DMS153 treated with DMSO at 0.1 percent for 48 hours (cell line): Measurements from ENCODE around the gene ANKRD33.

Experiments used
- DNase-seq: peaks from one replicate; lab custom pipeline; 2025; ENCODE audit not compliant: unreplicated experiment; lab: John Stamatoyannopoulos, UW

ANKRD33 gene

GRCh38 chr12:51855586-51856428, 32.1 kb upstream of the ANKRD33 start:
- DNase-seq, result no peak

- no peak for DNase-seq
Observed at GRCh38 chr12:51860986-51861385, 26.9 kb upstream of the ANKRD33 start.

- no peak for DNase-seq
Observed at GRCh38 chr12:51862947-51863346, 25.0 kb upstream of the ANKRD33 start.

GRCh38 chr12:51863363-51863932, 24.5 kb upstream of the ANKRD33 start:
- DNase-seq, result no peak

DNA sequence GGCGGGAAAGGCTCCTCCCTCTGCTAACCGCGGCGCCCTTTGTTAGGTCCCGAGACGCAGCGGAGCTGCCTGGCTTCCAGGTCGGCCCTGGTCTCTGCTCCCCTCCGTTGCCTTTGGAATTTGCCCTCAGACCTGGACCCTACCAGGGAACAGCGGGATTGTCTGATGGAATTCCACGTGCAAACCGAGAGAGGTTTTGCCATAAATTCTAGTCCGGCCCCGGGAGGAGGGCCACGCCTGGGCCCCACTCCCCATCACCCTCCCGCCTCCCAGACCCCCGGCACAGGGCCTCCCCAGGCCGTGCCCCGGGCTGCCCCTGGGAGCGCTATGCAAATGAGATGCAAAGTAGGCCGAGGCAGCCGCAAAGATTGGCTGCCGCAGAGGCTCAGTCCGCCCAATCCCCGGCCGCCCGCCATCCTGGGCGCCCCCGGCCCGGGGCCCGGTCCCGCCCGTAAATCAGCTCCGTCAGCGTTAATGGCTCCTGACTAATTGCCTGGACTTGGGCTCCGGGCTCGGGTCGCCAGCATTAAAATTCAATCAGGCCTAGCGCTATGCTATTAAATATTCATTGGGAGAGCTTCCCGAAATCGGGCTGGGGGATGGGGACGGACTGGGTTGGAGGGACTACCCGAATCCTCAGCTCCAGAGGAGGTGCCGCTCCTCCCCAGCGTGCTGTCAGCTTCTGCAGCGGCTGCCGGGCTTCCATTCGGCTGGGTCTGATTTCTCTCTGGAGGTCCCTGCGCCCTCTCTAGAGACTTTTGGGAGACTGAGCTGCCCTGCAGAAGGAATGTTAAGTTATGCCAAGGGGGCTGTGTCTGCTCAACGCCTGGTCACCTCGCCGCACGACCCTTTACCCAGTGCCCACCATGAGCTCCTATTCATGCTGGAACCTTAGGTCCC, 23.7 kb upstream of the ANKRD33 start:
- no peak for DNase-seq

- no peak for DNase-seq
Observed at GRCh38 chr12:51864833-51865670, 22.9 kb upstream of the ANKRD33 start.

- no peak for DNase-seq
Observed at GRCh38 chr12:51865757-51866270, 22.1 kb upstream of the ANKRD33 start.

GRCh38 chr12:51866324-51866723, 21.6 kb upstream of the ANKRD33 start:
- no peak for DNase-seq

GRCh38 chr12:51866762-51867161, 21.1 kb upstream of the ANKRD33 start:
- no peak for DNase-seq

DNA sequence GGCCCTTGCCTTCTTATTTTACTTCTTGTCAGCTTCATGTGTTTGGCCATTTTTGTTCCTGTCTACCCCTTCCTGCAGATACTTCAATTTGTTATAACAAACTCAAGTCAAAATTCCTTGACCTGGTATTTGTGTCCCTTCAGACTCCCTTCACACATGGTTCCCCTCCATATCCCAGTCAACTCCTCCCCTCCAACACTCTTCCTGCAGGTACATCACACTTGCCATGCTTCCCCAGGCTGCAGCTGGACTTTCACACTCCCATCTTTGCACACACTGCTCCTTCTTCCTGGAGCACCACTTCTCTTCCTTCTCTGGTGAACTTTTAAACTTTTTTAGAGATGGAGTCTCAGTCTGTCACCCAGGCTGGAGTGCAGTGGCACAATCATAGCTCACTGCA, 20.5 kb upstream of the ANKRD33 start:
- DNase-seq, result no peak

DNA sequence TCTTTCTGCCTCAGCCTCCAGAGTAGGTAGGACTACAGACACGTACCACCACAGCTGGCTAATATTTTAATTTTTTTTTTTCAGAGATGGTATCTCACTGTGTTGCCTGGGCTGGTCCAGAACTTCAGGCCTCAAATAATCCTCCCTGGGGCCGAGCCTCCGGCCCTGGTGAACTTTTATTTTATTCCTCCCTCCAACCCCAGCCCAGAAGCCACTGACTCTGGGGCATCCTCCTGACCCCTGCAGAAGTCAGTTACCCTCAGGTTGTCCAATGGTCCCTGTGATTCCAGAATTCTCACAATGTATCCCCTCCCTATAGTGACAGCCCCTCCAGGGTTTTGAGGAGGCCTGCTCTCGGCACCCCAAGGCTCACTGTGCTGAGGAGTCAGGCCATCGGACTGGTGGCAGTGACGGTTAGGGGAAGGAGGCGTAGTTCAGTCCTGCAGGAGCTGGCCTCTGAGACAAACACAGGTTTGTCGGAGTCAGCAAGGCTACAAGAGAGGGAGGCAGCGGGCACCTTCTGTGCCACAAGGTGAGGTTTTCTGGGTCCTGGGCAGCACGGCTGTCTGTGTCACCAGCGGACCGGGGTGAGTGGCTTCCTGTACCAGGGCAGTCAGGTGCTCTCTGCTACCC, 20.0 kb upstream of the ANKRD33 start:
- no peak for DNase-seq

DNA sequence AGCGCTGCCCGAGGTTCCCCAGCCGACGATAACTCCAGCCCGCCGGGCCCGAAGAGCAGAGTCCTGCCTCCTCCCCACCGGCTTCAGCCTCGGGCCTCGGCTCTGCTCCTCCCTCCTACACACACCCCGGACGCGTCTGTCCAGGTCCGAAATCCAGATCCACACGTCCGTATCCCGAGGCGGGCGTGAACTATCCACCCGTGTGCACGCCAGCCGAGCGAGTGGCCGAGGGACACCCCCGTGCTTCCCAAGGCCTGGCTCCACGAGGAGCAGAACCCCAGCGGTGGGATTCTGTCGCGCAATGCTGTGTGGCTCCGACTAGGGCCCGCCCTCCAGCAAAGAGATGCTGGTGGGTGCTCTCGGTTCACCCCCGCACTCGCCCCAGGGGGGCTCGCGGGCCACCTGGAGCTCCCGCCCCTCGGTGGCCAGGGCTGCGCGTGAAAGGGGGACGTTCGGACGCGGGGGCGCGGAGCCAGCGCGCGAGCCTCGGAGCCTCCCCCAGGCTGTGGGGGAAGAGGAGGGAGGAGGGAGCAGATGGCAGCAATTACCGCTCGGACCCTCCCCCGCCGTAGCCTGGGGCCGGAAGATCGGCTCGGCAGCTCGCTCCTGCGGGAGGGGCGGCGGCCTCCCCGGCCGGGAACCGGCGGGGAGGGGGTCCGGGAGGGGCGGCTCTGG, 18.9 kb upstream of the ANKRD33 start:
- no peak for DNase-seq

DNA sequence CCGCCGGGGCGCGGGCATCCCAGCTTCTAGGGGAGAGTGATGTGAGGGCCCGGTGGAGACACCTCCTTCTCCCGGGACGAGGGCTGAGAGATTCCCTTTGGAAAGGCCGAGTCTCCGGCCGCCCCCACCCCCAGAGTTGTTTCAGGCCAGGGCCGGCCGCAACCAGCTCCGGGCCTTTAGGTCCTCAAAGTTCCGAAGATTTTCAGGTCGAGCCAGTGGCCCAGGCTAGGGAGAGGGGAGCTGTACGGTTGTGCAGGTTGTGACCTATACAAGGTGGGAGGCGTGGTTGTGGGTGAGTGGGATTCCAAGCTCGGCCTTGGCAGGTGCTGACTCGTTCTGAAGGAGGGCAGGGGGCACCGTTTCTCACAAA, 18.4 kb upstream of the ANKRD33 start:
- DNase-seq, result no peak

- no peak for DNase-seq
Observed at GRCh38 chr12:51869931-51870330, 18.0 kb upstream of the ANKRD33 start.

- no peak for DNase-seq
Observed at GRCh38 chr12:51870504-51870903, 17.4 kb upstream of the ANKRD33 start.

- DNase-seq, result no peak
Observed at GRCh38 chr12:51871126-51871525, 16.8 kb upstream of the ANKRD33 start.

DNA sequence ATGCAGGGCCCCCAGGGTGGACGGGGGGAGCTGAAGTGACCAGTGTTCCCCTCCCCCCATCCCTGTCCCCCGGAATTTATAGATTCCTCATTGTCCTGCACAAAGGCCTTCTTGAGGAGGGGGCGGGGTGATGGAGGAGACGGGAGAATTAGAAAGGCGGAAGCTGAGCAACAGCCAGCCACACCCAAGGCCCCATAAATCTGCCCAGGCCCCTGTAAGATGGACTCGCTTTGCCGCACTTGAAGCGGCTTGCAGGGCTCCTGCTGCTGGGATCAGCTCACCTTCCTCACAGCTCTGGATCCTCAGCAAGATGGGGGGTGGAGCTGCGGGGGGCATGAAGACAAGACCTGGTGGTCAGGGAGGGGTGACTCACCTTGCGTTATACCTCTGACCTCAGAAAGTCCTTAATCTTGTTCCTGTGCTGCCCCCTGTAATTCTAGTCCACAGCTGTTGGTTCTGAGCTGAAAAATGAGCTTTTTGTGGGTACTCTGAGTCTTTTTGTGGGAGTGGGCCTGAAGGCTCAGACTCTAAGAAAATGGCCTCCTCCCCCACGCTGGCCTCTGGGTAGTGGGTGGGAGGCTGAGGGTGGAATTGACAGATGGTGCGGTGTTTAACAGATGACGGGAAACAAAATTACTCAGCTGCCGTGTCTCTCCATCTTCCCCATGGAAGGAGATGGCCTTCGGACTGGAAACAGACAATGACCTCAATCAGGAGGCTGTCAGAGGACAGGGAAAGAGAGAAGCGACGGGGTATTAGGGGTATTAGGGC, 15.8 kb upstream of the ANKRD33 start:
- no peak for DNase-seq

DNA sequence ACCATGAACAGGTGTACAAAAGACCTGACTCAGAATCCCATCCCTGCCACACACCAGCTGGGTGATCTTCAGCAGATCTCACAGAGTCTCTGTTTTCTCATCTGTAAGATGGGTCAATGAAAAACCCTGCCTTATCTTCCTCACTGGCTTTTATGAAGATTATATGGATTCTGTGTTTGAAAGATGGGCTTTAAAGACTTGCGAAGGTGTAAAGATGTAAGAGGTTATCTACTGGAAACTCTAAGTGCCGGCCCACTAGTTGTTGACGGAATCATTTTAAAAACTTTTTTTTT, 15.3 kb upstream of the ANKRD33 start:
- DNase-seq, result no peak
